Measurements from ENCODE around the gene ZFX. TPM values are rescaled to one million over a fixed set of nuclear protein-coding genes. Genes with fewer than 3 reads are reported as not detected.

The ZFX gene
- total RNA-seq, 3 donors from 2014 or later = 32.7 to 65.1 (median 41.7) TPM

- H3K4me1 ChIP-seq (ENCODE audit: low read depth) = peaks cover 5% of the 10 kb centered on the region
- TF ChIP-seq CTCF (IDR thresholded peaks at IDR 0.05) = no peak
- no peaks in the 10 kb centered on the region for H3K9me3 ChIP-seq
- H3K36me3 ChIP-seq (ENCODE audit: low read depth) = no peaks in the 10 kb centered on the region
- ATAC-seq (no peak), DNase-seq (no peak)
- intact Hi-C loops (cut with DNase I, micrococcal nuclease) = no loop called here
- no peak overlapping the region for H3K4me3 ChIP-seq
Observed at GRCh38 chrX:24144528-24144927, 5.0 kb upstream of the ZFX start.

- Histone ChIP-seq H3K4me3 (no peak overlapping the region), H3K9me3 (no peaks in the 10 kb centered on the region), H3K4me1 (ENCODE audit: low read depth) (peaks cover 5% of the 10 kb centered on the region), H3K36me3 (ENCODE audit: low read depth) (no peaks in the 10 kb centered on the region)
- no peak for TF ChIP-seq CTCF (IDR thresholded peaks at IDR 0.05)
- intact Hi-C loops (cut with DNase I, micrococcal nuclease) = no loop called here
- ATAC-seq (no peak), DNase-seq (no peak)
Observed at GRCh38 chrX:24145303-24146186, 4.0 kb upstream of the ZFX start.

- H3K4me3 ChIP-seq = no peak overlapping the region
- H3K9me3 ChIP-seq = no peaks in the 10 kb centered on the region
- peaks cover 5% of the 10 kb centered on the region for H3K4me1 ChIP-seq (ENCODE audit: low read depth)
- intact Hi-C loops (cut with DNase I, micrococcal nuclease) = no loop called here
- TF ChIP-seq CTCF (IDR thresholded peaks at IDR 0.05) = no peak
- ATAC-seq = no peak
- DNase-seq = no peak
- H3K36me3 ChIP-seq (ENCODE audit: low read depth) = no peaks in the 10 kb centered on the region
Observed at GRCh38 chrX:24146283-24146949, 3.1 kb upstream of the ZFX start.

GRCh38 chrX:24147165-24147564 lies 2.4 kb upstream of the ZFX start:
- H3K9me3 ChIP-seq = no peaks in the 10 kb centered on the region

GRCh38 chrX:24148121-24148520 lies 1.4 kb upstream of the ZFX start:
- intact Hi-C loops (cut with DNase I, micrococcal nuclease) = no loop called here
- TF ChIP-seq CTCF (IDR thresholded peaks at IDR 0.05) = no peak
- DNase-seq (no peak), ATAC-seq (no peak)
- Histone ChIP-seq H3K9me3 (no peaks in the 10 kb centered on the region), H3K4me3 (no peak overlapping the region), H3K4me1 (ENCODE audit: low read depth) (peaks cover 5% of the 10 kb centered on the region), H3K36me3 (ENCODE audit: low read depth) (no peaks in the 10 kb centered on the region)

More at GRCh38 chrX:24147165-24147564, 2.4 kb upstream of the ZFX start:
- intact Hi-C loops (cut with DNase I, micrococcal nuclease) = no loop called here
- peaks cover 5% of the 10 kb centered on the region for H3K4me1 ChIP-seq (ENCODE audit: low read depth)
- ATAC-seq (no peak), DNase-seq (no peak)
- no peak for TF ChIP-seq CTCF (IDR thresholded peaks at IDR 0.05)
- H3K4me3 ChIP-seq = no peak overlapping the region
- H3K36me3 ChIP-seq (ENCODE audit: low read depth) = no peaks in the 10 kb centered on the region
